VCaP (cell line): ENCODE results near the gene MMD2.

Experiments used
- H3K27ac ChIP-seq: fragments of 450-650 bp; 2 replicates; pipeline ENCODE4 v1.5.1; 2017
- TF ChIP-seq, protein P1 (sequence below): fragments of 450-650 bp; conservative IDR thresholded peaks from 2 replicates; pipeline ENCODE4 v1.5.1; 2017; ENCODE audit warnings: mild to moderate bottlenecking, moderate library complexity

MMD2 gene

DNA sequence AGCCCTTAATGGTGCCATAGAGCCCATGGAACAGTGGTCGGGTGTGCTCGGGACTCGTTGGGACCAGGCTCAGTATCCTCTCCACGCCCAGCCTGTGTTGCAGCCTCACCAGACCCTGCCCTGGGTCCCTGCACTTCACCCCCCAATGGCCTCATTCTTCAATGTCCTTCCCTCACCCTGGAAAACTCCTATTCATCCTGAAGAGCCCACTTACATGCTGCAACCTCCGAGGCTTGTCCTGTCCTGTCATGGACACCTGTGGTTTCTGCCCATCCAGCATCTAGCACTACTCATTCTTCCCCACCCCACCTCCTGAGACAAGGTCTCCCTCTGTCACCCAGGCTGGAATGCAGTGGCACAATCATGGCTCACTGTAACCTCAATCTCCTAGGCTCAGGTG is 7.7 kb downstream of the MMD2 start:
- H3K27ac ChIP-seq = no peak overlapping the region
- TF ChIP-seq, protein P1, sequence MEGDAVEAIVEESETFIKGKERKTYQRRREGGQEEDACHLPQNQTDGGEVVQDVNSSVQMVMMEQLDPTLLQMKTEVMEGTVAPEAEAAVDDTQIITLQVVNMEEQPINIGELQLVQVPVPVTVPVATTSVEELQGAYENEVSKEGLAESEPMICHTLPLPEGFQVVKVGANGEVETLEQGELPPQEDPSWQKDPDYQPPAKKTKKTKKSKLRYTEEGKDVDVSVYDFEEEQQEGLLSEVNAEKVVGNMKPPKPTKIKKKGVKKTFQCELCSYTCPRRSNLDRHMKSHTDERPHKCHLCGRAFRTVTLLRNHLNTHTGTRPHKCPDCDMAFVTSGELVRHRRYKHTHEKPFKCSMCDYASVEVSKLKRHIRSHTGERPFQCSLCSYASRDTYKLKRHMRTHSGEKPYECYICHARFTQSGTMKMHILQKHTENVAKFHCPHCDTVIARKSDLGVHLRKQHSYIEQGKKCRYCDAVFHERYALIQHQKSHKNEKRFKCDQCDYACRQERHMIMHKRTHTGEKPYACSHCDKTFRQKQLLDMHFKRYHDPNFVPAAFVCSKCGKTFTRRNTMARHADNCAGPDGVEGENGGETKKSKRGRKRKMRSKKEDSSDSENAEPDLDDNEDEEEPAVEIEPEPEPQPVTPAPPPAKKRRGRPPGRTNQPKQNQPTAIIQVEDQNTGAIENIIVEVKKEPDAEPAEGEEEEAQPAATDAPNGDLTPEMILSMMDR = no peak

DNA sequence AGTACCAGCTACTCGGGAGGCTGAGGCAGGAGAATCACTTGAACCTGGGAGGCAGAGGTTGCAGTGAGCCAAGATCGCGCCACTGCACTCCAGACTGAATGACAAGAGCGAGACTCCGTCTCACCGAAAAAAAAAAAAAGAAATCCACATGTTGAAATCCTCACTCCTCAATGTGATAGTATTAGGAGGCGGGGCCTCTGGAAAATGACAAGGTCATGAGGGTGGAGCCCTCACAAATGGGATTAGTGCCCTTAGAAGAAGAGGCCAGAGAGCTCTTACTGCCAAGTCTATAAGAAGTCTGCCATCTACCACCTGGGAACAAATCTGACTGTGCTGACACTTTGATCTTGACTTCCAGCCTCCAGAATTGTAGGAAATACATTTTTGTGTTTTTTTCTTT is 10.6 kb downstream of the MMD2 start:
- TF ChIP-seq, protein P1 = no peak
- H3K27ac ChIP-seq = no peak overlapping the region

- no peak overlapping the region for H3K27ac ChIP-seq
These were observed 13.0 kb downstream of the MMD2 start for GRCh38 chr7:4945949-4946348.

DNA sequence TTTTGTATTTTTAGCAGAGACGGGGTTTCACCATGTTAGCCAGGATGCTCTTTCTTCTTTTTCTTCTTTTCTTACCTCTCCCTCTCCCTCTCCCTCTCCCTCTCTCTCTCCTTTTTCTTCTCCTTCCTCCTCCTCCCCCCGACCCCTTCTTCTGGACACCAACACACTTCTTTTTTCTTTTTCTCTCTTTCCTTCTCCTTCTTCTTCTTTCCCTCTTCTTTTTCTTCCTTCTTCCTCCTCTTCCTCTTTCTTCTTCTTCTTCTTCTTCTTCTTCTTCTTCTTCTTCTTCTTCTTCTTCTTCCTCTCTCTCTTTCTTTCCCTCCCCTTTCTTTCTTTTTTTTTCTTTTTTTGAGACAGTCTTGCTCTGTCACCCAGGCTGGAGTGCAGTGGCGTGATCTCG is 14.0 kb downstream of the MMD2 start:
- no peak overlapping the region for H3K27ac ChIP-seq
- TF ChIP-seq, protein P1 = no peak

More at GRCh38 chr7:4945949-4946348, 13.0 kb downstream of the MMD2 start:
- TF ChIP-seq, protein P1 = no peak

GRCh38 chr7:4943297-4943696 is 15.7 kb downstream of the MMD2 start:
- H3K27ac ChIP-seq = no peak overlapping the region
- TF ChIP-seq, protein P1 = no peak

DNA sequence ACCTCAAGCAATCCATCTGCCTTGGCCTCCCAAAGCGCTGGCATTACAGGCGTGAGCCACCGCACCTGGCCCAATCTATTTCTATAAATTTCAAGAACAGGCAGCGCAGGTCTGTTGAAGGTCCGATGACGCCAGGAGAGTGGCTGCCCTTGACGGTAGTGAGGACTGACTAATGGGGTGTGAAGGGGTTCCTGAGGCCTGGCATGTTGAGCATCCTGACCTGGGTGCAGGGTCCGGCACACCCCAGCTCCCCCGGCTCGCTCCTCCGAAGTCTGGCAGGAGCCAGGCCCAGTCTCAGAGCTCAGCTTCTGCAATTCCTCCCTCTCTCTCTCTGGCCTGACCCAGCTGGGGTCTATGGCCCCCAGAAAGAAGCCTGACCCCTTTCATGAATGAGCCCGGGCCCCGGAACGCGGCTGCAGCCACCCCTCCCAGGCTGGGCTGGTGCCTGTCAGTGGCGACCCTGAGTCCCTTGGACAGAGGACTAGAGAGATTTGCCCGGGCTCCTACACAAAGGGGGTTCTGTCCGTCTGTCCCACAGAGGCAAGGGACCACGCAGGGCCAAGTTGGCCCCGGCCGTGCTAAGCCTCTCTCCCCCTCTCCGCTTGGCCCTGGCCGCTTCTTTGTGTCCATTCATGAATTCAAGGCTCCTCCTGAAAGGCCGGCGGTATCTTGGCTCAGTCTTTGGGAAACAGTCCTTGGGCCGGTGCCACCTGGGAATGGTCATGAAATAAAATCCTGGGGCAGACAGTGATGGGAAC is 18.8 kb downstream of the MMD2 start:
- H3K27ac ChIP-seq = no peak overlapping the region
- TF ChIP-seq, protein P1 = no peak

DNA sequence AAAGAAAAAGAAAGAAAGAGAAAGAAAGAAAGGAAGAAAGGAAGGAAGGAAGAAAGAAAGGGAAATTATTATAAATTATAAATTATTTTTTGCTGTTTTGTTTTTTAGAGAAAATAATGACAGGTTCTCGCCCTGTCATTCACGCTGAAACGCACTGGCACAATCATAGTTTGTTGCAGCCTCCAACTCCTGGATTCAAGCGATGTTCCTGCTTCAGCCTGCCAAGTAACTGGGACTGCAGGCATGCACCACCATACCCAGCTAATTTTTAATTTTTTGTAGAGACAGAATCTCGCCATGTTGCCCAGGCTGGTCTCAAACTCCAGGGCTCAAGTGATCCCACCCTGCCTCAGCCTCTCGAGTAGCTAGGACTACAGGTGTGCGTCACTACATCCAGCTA is 21.6 kb downstream of the MMD2 start:
- TF ChIP-seq, protein P1 = no peak
- no peak overlapping the region for H3K27ac ChIP-seq
